Stomach (tissue), 19 donors: ENCODE measurements around the gene GNE. TPM values are rescaled to one million over a fixed set of nuclear protein-coding genes. Genes with fewer than 3 reads are reported as not detected.
"Not testable (repeated sequence)": the region's sequence is repeated elsewhere in the genome, so short reads cannot be mapped to it uniquely, and the experiment has no call there.

ENCODE experiments used
- DNase-seq, 2 donors: peaks; one replicate each; pipeline versions ENCODE4 v3.0.0 to v3.0.0-alpha.2; 2013 to 2019
- H3K27ac ChIP-seq, 5 donors: fragments of 200-600 bp in 4 of 5; sonication (generic) in 4 of 5; one replicate each; pipeline ENCODE4 v1.5.1; 2013 to 2019; ENCODE audit warnings: mild to moderate bottlenecking in 1 of 5, moderate library complexity in 1 of 5
- H3K27me3 ChIP-seq, 3 donors: fragments of 200-600 bp; sonication (generic); one replicate each; pipeline ENCODE4 v1.5.1; 2017 to 2019; ENCODE audit warnings: mixed run types in 1 of 3
- H3K36me3 ChIP-seq, 4 donors: fragments of 200-600 bp; sonication (generic); 1 replicate in 3 of 4; 2 replicates in 1 of 4; pipeline ENCODE4 v1.5.1; 2016 to 2019
- H3K4me1 ChIP-seq, 4 donors: fragments of 200-600 bp; sonication (generic); one replicate each; pipeline ENCODE4 v1.5.1; 2016 to 2019
- H3K4me3 ChIP-seq, 4 donors: fragments of 200-600 bp; sonication (generic) in 3 of 4; one replicate each; pipeline ENCODE4 v1.5.1; 2016 to 2019; ENCODE audit warnings: mild to moderate bottlenecking in 1 of 4
- H3K9me3 ChIP-seq, 4 donors: fragments of 200-600 bp; sonication (generic); one replicate each; pipeline ENCODE4 v1.5.1; 2016 to 2019
- CTCF ChIP-seq, 7 experiments: fragments of 450-650 bp in 4 of 7; fragments of 200-600 bp in 3 of 7; sonication (generic) in 3 of 7; IDR thresholded peaks; one replicate each; pipeline ENCODE4 v1.5.1; 2016 to 2019; ENCODE audit warnings: antibody characterized with exemption in 7 of 7, control low read depth in 2 of 7, mild to moderate bottlenecking in 1 of 7
- EP300 ChIP-seq: sonication (generic); formaldehyde crosslinking; IDR thresholded peaks from one replicate; pipeline ENCODE4 v1.6.1; 2017; ENCODE audit warnings: antibody characterized with exemption
- POLR2A ChIP-seq, 4 donors: fragments of 450-650 bp; IDR thresholded peaks; one replicate each; pipeline ENCODE4 v1.6.1; 2016; ENCODE audit warnings: antibody characterized with exemption in 4 of 4, control low read depth in 2 of 4, mild to moderate bottlenecking in 1 of 4, moderate library complexity in 1 of 4
- POLR2AphosphoS5 ChIP-seq, 3 donors: sonication (generic); formaldehyde crosslinking; IDR thresholded peaks; one replicate each; pipeline ENCODE4 v1.6.1; 2016; ENCODE audit warnings: antibody characterized with exemption in 3 of 3
- WGBS, 5 donors: extraction: QIAGEN DNeasy Blood & Tissue Kit in 3 of 5; methylation state at CpG; one replicate each; pipeline versions ENCODE4 v1.1.5 to v1.1.7; 2013 to 2018; 5-methylcytosine and 5-hydroxymethylcytosine counted together
- intact Hi-C: fragments of 100-400 bp; cut with DNase I; formaldehyde crosslinking; loops from one replicate; pipeline ENCODE4 v1.15.1; 2023; ENCODE audit warnings: low total_unique reads
- long read RNA-seq, 10 donors: transcript quantifications; one replicate each; lab custom pipeline, GENCODE V29; 2026
- polyA plus RNA-seq, 3 donors: library from polyadenylated mRNA; stranded (reverse); fragments of 200-250 nt; gene quantifications; one replicate each; pipeline ENCODE4 v1.2.3, GENCODE V29; 2013
- total RNA-seq, 5 donors: library from RNA; depleted of rRNA; stranded (reverse); fragments of >200 nt; gene quantifications; one replicate each; pipeline versions ENCODE4 v1.1.0 to v1.2.3, GENCODE V29; 2014 to 2016
- donor health status: healthy with polysubstance abuse.
- donor health status: Bipolar disorder and iron deficiency.
- donor health status: healthy.

Gene GNE
- total RNA-seq (10 to 100 TPM in 4 of 5 donors, 1 to 10 TPM in 1; 2.3 to 63.1 (median 21.7) TPM), polyA plus RNA-seq (1 to 10 TPM; 2.6 to 5.3 (median 4.0) TPM)
- long read RNA-seq, donor 1, full-length matches to known transcripts, result 1 of 1 reads
- long read RNA-seq, donor 1, partial matches to known transcripts, result 0 of 1 reads
- long read RNA-seq, donor 1, other reads (novel, unspliced or antisense), result 0 of 1 reads
- long read RNA-seq, donor 2, result 0 reads
- long read RNA-seq, donor 3, result 0 reads
- long read RNA-seq, donor 4, result 0 reads
- long read RNA-seq, donor 5, full-length matches to known transcripts, result 2 of 2 reads
- long read RNA-seq, donor 5, partial matches to known transcripts, result 0 of 2 reads
- long read RNA-seq, donor 5, other reads (novel, unspliced or antisense), result 0 of 2 reads
- long read RNA-seq, donor 6, full-length matches to known transcripts, result 1 of 1 reads
- long read RNA-seq, donor 6, partial matches to known transcripts, result 0 of 1 reads
- long read RNA-seq, donor 6, other reads (novel, unspliced or antisense), result 0 of 1 reads
- long read RNA-seq, donor 7, result 0 reads
- long read RNA-seq, donor 8, result 0 reads
- long read RNA-seq, donor 9, result 0 reads
- long read RNA-seq, donor 10, result 0 reads

- TF ChIP-seq POLR2A (IDR thresholded peaks at IDR 0.05), result peak in 2 of 4 donors; percentile 23 to 68
- TF ChIP-seq EP300, result no peak
- peak; percentile 79 to 90 (median 89) for TF ChIP-seq POLR2AphosphoS5 (IDR thresholded peaks at IDR 0.05)
- no peak for TF ChIP-seq CTCF (IDR thresholded peaks at IDR 0.05)
- Histone ChIP-seq H3K9me3 (no peaks in the 10 kb centered on the region), H3K27me3 (no peaks in the 10 kb centered on the region), H3K27ac (peak within 1 kb of the TSS; percentile 85 to 98 (median 96)), H3K36me3 (no peaks in the 10 kb centered on the region), H3K4me1 (peaks cover 0 to 28% (median 21%) of the 10 kb centered on the region in 4 donors), H3K4me3 (peak within 1 kb of the TSS; percentile 83 to 92 (median 88))
- intact Hi-C loops, result no loop called here
- whole genome bisulfite sequencing, 5 donors, result 2 to 7% (median 2%) methylated on average over 18 to 72 of the region's 73 CpGs
- DNase-seq, result peak; percentile 96 to 99
Measured at GRCh38 chr9:36258208-36258995, at the start of gene GNE. Gene GNE, minus strand, starts transcription at chr9:36258448. Its CDS starts 9,093 bp downstream, at chr9:36249355.

GRCh38 chr9:36306471-36307306 is 48.4 kb upstream of the GNE start:
- intact Hi-C loops, result no loop called here
- DNase-seq, result peak in 1 of 2 donors; percentile 54
- WGBS, 5 donors, result 38 to 58% (median 44%) methylated on average over 8 of the region's 8 CpGs
- no peak overlapping the region for H3K4me3 ChIP-seq
- no peaks in the 10 kb centered on the region for H3K36me3 ChIP-seq
- H3K27me3 ChIP-seq, result no peaks in the 10 kb centered on the region
- no peaks in the 10 kb centered on the region for H3K9me3 ChIP-seq
- H3K27ac ChIP-seq, result peak overlapping the region in 4 of 5 donors; percentile 11 to 48 (median 40)
- no peak for TF ChIP-seq EP300
- TF ChIP-seq POLR2AphosphoS5 (IDR thresholded peaks at IDR 0.05), result peak in 1 of 3 donors; percentile 33
- no peak for TF ChIP-seq POLR2A (IDR thresholded peaks at IDR 0.05)
- TF ChIP-seq CTCF (IDR thresholded peaks at IDR 0.05), result no peak
- peaks cover 0 to 5% (median 0%) of the 10 kb centered on the region in 4 donors for H3K4me1 ChIP-seq

- intact Hi-C loops, H3K9me3 ChIP-seq, H3K4me1 ChIP-seq, H3K4me3 ChIP-seq, DNase-seq, H3K27me3 ChIP-seq, H3K36me3 ChIP-seq, H3K27ac ChIP-seq: not testable (repeated sequence)
- WGBS, 5 donors, result 25 to 68% (median 56%) methylated on average over 1 to 2 of the region's 2 CpGs
Measured at GRCh38 chr9:36304366-36304765, 46.1 kb upstream of the GNE start.

- peaks cover 0 to 19% (median 5%) of the 10 kb centered on the region in 4 donors for H3K4me1 ChIP-seq
- no peaks in the 10 kb centered on the region for H3K9me3 ChIP-seq
- no peak overlapping the region for H3K4me3 ChIP-seq
- no peaks in the 10 kb centered on the region for H3K36me3 ChIP-seq
- 75 to 90% (median 81%) methylated on average over 5 of the region's 5 CpGs for WGBS, 5 donors
- intact Hi-C loops, result no loop called here
- no peak overlapping the region for H3K27ac ChIP-seq
- DNase-seq, result no peak
- TF ChIP-seq EP300 (no peak), POLR2A (IDR thresholded peaks at IDR 0.05) (no peak), POLR2AphosphoS5 (IDR thresholded peaks at IDR 0.05) (no peak), CTCF (IDR thresholded peaks at IDR 0.05) (no peak)
- no peaks in the 10 kb centered on the region for H3K27me3 ChIP-seq
Measured at GRCh38 chr9:36301227-36301626, 43.0 kb upstream of the GNE start.
